CD4-positive, alpha-beta T cell treated with Interleukin-17A for 4 hours (primary cell): ENCODE results near the gene ERN1.

Experiments used
- DNase-seq: peaks from one replicate; pipeline ENCODE4 v3.0.0-alpha.2; 2020; ENCODE audit warnings: mixed read lengths

ERN1 gene

GRCh38 chr17:64157669-64158180 lies 27.8 kb upstream of the ERN1 start:
- DNase-seq: no peak

GRCh38 chr17:64156670-64157069 lies 26.7 kb upstream of the ERN1 start:
- DNase-seq: no peak

- DNase-seq: no peak
Observed at GRCh38 chr17:64155751-64156544, 26.0 kb upstream of the ERN1 start.

GRCh38 chr17:64155129-64155528 lies 25.2 kb upstream of the ERN1 start:
- DNase-seq: no peak

DNA sequence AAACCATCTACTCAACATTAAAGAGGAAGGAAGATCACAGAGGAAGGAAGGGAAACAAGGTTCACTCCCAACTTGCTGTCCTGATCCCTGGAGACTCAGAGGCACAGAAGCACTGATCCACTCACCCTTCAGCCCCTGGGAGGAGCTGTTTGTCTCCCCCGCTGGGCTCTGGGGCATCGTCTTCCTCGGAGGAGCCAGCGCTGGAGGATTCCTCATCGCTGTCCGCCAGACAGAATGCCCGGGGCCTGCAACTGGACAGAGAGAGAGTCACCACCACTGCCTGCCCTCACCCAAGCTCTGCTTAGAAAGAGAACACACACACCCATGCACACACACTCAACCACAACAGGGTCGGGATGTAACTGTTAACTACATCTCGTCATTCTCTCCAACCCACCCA lies 24.8 kb upstream of the ERN1 start:
- no peak for DNase-seq

- DNase-seq: no peak
Observed at GRCh38 chr17:64154313-64154695, 24.4 kb upstream of the ERN1 start.

DNA sequence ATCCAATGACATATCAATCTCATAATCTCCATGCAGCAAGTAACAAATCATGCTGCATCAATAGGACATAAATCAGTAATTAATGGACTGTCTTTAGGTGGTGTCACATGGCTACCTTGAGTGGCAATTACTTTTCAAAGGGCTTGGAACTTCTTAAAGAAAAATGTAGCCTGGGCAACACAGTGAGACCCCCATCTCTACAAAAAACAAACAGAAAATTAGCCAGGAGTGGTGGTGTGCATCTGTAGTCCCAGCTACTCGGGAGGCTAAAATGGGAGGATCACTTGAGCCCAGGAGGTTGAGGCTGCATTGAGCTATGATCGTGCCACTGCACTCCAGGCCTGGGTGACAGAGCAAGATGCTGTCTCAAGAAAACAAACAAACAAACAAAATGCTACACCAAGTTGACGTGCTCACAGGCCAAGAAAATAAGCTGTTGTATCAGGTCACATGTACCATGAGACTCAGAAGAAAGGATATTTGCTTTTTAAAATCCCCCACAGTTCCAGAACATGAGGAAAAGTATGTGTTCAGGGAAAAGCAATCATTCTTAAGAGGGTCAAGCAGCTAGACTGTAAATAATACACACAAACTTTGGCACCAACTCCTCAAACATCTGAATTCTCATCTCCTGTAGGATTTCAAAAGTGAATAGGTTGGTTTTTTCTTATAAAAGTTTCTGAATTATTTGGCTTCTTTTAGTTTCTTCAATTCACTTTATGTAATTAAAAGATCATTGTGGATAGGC lies 23.8 kb upstream of the ERN1 start:
- DNase-seq: no peak

DNA sequence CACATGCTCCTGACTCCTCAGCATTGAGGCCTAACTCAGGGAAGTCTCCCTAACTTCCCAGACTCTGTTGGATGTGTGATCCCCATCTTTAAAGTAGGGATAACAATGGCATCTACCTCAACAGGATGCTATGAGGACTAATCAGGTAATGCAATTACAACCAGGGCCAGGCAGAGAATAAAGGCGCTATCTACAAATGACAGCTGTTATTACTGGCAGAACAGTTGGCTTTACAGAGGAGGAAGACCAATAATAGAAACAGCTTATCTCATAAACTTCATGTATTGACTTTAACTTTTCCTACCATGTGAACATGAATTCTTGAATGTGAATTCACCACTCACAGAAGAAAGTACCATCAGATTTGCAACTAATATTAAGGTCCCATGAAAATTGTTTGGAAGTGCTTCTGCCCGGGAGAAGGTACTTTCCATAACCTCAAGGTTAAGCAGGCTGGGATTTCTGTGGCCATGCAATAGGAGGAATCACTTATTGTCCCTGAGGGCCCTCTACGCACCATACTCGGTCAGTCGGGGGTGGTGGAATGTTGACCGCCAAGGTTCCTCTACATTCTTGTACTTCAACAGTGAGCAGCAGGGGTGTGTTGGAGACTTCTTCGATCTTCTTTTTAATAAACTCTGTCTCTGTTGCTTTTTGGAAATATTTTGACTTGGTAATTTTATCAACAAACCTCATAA lies 22.6 kb upstream of the ERN1 start:
- no peak for DNase-seq

DNA sequence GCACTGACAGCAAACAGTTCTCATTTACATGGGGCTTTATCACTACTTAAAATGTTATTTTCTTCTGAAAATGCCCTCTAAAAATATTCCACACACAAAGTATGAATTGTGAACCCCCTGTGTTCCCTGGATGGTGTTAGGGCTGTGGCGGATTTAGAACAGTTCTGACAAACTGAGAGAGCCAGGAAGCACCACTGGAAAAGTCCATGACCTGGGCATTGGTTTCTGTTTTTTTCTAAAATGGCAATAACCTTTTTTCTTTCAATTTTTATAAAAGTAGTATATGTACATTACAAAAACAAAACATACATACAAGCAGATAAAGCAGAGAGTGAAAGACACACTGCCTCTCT lies 21.0 kb upstream of the ERN1 start:
- no peak for DNase-seq

DNA sequence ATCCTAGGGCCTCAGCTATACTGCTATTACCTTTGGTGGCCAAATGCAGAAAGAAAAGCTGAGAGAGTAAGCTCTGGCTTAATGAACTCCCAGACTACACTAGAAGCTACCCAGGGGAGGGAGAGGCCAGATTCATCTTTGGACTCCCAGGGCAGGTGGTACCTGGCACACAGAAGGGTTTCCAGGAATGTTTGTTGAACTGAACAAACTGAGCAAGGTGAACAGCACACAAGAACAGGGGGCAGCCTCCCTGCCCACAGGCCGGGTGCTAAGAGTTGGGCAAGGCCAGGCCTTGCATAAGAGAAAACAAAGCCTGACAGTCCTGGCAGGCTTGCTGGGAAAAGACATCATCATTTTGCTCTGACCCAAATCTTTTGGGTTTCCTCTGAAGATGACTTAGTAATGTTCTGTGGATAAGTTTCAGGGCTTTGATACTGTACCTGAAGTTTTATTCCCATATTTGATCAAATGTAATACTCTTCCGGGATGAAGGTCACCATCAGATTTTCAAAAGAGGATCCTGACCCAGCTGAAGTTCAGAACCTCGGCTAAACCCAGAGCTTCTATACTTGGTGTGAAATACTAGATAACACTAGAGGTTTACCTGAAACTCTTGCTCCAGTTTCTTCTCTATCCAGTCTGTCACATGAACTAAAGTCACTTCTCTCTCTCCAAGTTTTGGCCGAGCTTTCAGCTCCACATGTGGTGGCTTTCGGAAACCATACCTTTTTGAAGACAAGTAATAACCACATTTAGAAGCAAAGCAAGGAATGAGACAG lies 20.5 kb upstream of the ERN1 start:
- no peak for DNase-seq

DNA sequence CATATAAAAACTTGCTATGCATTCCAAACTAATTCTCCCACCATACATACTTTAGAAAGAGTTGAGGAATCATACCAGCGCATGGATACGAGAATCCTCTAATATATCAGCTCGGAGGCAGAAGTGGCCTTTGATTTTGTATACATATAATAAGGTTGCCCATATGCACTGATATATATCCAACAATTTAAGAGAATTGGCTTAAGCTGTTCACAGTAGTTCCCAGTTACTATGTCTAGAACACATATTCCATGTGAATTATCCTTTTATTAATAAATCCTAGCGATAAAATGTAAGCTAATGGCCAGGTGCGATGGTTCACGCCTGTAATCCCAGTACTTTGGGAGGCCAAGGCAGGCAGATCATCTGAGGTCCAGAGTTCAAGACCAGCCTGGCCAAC lies 19.3 kb upstream of the ERN1 start:
- no peak for DNase-seq

DNA sequence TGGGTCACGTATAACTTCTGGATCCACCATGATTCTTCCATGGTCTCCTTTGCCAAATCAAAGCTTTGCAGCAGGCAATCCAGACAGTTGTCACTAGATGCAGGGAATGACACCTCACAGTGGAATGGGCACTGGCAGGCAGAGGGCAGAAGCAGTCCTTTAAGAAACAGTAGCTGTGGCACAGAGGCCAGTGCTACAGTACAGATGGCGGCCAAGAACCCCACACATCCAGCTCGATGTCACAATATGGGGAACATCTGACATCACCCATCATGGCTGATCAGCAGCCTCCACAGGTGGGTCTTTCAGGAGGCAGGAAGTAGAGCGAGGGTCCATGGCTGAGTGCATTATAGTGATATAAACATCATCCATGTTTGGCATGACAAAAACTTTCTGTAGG lies 18.8 kb upstream of the ERN1 start:
- DNase-seq: no peak

DNA sequence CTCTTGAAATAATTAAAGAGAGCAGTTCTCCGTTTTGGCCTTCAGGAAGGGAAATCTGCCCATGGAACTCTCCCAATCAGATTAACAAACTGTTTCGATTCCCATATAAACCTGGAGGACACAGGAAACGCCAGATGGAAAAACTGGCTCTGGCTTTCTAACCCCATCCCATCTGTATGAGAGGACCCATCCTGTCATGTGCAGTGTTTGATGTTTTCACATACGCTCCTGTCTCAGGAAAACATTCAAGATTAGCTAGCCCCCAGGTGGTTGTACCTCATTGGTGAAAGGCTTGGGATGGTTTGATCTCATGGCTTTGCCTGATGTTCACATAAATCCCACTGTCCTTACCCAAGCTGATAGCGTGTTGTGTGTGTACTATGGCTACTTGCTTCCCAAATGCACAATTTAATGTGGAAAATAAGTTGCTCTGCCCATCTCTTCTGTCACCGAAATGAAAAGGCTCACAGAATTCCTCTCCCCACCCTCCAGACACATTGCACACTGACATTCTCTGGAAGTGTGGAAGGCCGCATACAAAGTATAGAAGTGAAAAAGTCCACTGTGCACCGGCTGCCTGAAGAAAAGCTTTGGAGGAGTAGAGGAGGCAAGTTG lies 18.2 kb upstream of the ERN1 start:
- DNase-seq: no peak

DNA sequence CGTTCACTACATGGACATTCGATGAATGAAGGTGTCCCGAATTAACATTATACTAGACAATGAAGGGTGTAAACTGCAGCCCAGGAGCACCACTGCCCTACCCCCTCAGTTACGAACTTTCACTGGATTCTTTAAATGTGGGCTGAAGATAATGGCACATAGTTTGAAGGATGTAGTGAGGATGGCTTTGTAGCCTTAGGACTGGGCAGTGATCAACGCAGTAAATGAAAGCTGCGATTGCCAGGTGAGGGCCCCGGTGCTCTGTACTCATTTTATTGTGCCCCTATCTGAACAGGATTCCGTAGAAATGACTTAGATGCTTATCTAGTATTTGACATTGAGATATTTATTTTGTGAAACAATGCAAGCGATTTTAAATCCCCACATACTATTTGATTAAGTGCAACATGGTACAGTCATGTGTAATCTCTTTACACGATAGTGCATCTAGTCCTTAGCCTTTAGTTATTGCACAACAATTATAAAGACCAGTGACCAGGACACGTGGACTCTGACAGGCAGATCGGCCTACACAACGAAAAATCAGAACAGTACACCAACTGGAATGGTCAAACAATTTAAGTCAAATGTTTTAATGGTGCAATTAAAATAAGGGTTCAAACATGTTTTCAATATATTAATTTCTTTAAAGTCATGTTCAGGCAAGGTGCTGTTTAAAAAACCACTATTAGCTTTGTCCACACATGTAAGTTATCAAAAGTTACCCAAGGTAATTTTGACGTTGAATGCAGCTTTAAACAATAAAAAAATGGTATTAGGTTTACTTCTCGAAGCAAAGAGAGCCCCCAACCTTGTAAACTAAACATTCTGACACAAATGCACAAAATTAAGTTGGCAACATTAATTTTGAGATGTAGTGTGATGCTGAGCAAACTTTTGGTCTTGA lies 17.4 kb upstream of the ERN1 start:
- no peak for DNase-seq

GRCh38 chr17:64146418-64147109 lies 16.6 kb upstream of the ERN1 start:
- DNase-seq: peak; percentile 60

DNA sequence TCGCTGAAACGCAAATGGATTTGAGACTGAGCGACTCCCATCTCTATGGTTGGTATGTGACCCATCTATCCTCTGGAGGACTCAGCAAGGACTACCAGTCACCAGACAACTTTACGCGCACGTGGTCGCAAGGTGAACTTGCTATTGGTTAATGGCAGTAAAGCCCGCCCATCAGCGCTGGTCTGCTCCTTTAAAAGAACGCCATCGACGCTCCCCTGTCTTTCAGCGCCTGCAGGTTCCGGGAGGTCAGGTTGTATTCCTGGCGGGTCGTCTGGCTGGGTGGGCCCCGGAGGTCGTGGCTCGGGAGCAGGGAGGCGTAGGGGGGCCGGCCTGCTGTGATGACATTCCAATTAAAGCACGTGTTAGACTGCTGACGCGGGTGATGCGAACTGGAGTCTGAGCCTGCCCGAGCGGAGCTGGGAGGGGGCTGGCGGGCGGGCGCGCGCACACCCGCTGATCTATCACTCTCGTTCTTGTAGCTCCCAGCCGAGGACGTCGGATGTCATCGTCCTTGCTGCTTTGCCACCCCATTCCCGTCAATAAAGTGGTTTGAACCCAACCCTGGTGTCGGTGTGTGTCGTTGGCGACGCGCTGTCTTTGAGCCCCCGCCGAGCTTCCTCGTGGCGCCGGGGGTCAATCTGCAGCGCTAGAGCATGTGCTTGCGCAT lies 15.9 kb upstream of the ERN1 start:
- DNase-seq: peak; percentile 95

GRCh38 chr17:64145375-64145750 lies 15.4 kb upstream of the ERN1 start:
- no peak for DNase-seq

DNA sequence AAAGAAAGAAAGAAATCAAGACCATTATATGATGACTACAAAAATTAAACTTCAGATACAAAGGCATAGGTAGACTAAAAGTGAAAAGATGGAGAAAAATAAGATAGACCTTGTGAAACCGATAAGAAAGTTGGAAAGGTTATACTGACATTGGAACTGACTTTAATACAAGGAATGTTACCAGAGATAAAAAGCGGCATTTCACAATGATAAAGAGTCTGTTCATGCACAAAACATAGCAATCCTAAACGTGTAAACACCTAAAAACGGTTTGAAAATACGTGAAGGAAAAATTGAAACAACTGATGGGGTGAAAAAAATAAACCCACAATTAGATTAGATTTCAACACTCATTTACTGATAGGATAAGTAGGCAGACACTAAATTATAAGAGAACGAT lies 9.6 kb upstream of the ERN1 start:
- no peak for DNase-seq

GRCh38 chr17:64138441-64138840 lies 8.5 kb upstream of the ERN1 start:
- no peak for DNase-seq

GRCh38 chr17:64135000-64135399 lies 5.1 kb upstream of the ERN1 start:
- no peak for DNase-seq
